Gastrocnemius medialis (tissue), 4 donors: Measurements from ENCODE around the gene SIDT1. TPM values are rescaled to one million over a fixed set of nuclear protein-coding genes. Genes with fewer than 3 reads are reported as not detected.

Source experiments
- ATAC-seq, 2 donors: fragments of 150-250 bp; one replicate each; pipeline ENCODE4 v1.9.1; 2016
- DNase-seq, 2 donors: peaks; one replicate each; pipeline ENCODE4 v3.0.0-alpha.2; 2019
- H3K27ac ChIP-seq, 4 donors: fragments of 200-600 bp; sonication (generic); 1 replicate in 1 of 4; 2 replicates in 3 of 4; pipeline ENCODE4 v1.5.1; 2016 to 2018; ENCODE audit warnings: mild to moderate bottlenecking in 2 of 4, moderate library complexity in 1 of 4
- H3K27me3 ChIP-seq, 3 donors: fragments of 200-600 bp; sonication (generic) in 2 of 3; 1 replicate in 1 of 3; 2 replicates in 2 of 3; pipeline versions ENCODE4 v1.5.1 to v1.6.0; 2016 to 2019; ENCODE audit warnings: mild to moderate bottlenecking in 1 of 3, moderate library complexity in 1 of 3
- H3K36me3 ChIP-seq, 2 donors: fragments of 200-600 bp; sonication (generic) in 1 of 2; one replicate each; pipeline ENCODE4 v1.5.1; 2017 to 2018
- H3K4me1 ChIP-seq, 2 donors: fragments of 200-600 bp; sonication (generic) in 1 of 2; one replicate each; pipeline ENCODE4 v1.5.1; 2016 to 2017; ENCODE audit warnings: mild to moderate bottlenecking in 2 of 2
- H3K4me3 ChIP-seq, 4 donors: fragments of 200-600 bp; sonication (generic) in 3 of 4; 1 replicate in 1 of 4; 2 replicates in 3 of 4; pipeline ENCODE4 v1.5.1; 2016 to 2019; ENCODE audit warnings: mild to moderate bottlenecking in 2 of 4
- H3K9me3 ChIP-seq, 3 donors: fragments of 200-600 bp; sonication (generic) in 2 of 3; 1 replicate in 1 of 3; 2 replicates in 2 of 3; pipeline ENCODE4 v1.5.1; 2016 to 2019
- POLR2A ChIP-seq, 2 donors: fragments of 450-650 bp; IDR thresholded peaks; one replicate each; pipeline ENCODE4 v1.6.1; 2017; ENCODE audit warnings: antibody characterized with exemption in 2 of 2, mild to moderate bottlenecking in 2 of 2, moderate library complexity in 2 of 2
- in situ Hi-C, 4 donors: fragments of 200-750 bp; cut with MboI; loops; one replicate each; pipeline versions ENCODE4 v1.15.0 to v1.8.0; 2017; ENCODE audit warnings: low sequenced_read_pairs in 4 of 4
- intact Hi-C: fragments of 100-400 bp; cut with DNase I; formaldehyde crosslinking; loops from one replicate; pipeline ENCODE4 v1.15.1; 2023; ENCODE audit warnings: low total_unique reads
- total RNA-seq, 4 donors: library from RNA; depleted of rRNA; stranded (reverse); fragments of >200 nt; gene quantifications; one replicate each; pipeline versions ENCODE4 v1.1.0 to v1.2.3, GENCODE V29; 2016
- TF ChIP-seq, protein P1 (sequence below), 5 experiments: fragments of 450-650 bp in 3 of 5; fragments of 200-600 bp in 2 of 5; sonication (generic) in 2 of 5; IDR thresholded peaks in 4 of 5; conservative IDR thresholded peaks in 1 of 5; 1 replicate in 4 of 5; 2 replicates in 1 of 5; pipeline ENCODE4 v1.5.1; 2016 to 2019; ENCODE audit warnings: antibody characterized with exemption in 5 of 5, mild to moderate bottlenecking in 3 of 5, moderate library complexity in 3 of 5

The SIDT1 gene
- total RNA-seq, 4 donors from 2014 or later = 0.13 to 0.87 (median 0.19) TPM; not detected in 1

DNA sequence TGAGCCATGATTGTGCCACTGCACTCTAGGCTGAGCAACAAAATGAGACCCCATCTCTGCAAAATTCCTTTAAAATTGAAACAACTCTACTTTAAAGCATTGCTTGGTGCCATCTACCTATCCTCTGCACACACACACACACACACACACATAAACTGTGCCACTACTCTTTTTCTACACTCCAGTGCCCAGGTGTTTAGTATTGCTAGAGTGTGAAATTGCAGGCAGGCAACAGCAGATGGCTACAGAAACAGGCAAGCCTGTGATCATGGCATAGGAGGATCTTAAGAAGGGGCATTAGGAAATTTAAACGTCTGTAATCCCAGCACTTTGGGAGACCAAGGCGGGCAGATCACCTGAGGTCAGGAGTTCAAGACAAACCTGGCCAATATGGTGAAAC, 39.0 kb downstream of the SIDT1 start:
- intact Hi-C loops (no loop called here), in situ Hi-C loops (no loop called here)
- Histone ChIP-seq H3K36me3 (no peaks in the 10 kb centered on the region), H3K4me3 (no peak overlapping the region), H3K9me3 (no peaks in the 10 kb centered on the region), H3K27me3 (no peaks in the 10 kb centered on the region), H3K4me1 (no peaks in the 10 kb centered on the region), H3K27ac (no peak overlapping the region)
- TF ChIP-seq POLR2A (IDR thresholded peaks at IDR 0.05) = no peak
- TF ChIP-seq, protein P1, sequence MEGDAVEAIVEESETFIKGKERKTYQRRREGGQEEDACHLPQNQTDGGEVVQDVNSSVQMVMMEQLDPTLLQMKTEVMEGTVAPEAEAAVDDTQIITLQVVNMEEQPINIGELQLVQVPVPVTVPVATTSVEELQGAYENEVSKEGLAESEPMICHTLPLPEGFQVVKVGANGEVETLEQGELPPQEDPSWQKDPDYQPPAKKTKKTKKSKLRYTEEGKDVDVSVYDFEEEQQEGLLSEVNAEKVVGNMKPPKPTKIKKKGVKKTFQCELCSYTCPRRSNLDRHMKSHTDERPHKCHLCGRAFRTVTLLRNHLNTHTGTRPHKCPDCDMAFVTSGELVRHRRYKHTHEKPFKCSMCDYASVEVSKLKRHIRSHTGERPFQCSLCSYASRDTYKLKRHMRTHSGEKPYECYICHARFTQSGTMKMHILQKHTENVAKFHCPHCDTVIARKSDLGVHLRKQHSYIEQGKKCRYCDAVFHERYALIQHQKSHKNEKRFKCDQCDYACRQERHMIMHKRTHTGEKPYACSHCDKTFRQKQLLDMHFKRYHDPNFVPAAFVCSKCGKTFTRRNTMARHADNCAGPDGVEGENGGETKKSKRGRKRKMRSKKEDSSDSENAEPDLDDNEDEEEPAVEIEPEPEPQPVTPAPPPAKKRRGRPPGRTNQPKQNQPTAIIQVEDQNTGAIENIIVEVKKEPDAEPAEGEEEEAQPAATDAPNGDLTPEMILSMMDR (IDR thresholded peaks at IDR 0.05 in 4 of 5, conservative IDR thresholded peaks at IDR 0.05 in 1 of 5) = no peak
- no peak for DNase-seq
- no peak for ATAC-seq

DNA sequence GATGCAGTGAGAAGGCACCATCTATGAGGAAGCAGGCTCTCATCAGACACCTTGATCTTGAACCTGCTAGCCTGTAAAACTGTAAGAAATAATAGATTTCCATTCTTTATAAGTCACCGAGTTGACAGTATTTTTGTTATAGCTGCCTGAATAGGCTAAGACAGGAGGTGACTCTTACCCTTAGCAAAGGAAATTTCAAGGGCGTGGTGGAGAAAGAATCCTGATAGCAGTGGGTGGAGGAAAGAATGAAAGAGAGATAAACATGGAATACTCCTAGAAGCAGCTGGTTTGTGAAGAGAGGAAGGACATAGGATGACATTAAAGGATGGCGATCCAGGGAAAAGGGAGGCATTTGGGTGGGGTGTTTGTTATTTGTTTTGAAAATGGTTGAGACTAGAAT, 41.4 kb downstream of the SIDT1 start:
- intact Hi-C loops (no loop called here), in situ Hi-C loops (no loop called here)
- TF ChIP-seq POLR2A (IDR thresholded peaks at IDR 0.05) = no peak
- TF ChIP-seq, protein P1 (IDR thresholded peaks at IDR 0.05 in 4 of 5, conservative IDR thresholded peaks at IDR 0.05 in 1 of 5) = no peak

DNA sequence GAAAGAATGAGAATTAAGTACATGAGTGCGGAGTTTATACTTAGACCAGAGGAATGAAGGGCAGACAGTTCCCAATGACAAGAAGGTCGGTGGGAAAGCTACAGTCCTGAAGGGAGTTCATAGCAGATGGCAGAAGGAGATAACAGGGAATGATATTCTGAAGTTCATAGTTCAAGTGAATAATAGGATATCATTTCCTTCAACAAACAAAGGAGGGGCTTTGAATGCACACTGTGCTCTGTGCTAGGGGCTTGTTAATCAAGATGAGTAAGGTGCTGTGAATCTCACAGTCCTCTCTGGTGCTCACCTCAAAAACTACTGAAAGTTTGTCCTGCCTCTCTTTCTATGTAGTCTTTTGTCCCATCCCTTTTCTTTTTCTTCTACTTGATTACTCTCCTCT, 41.9 kb downstream of the SIDT1 start:
- Histone ChIP-seq H3K4me3 (no peak overlapping the region), H3K36me3 (no peaks in the 10 kb centered on the region), H3K4me1 (no peaks in the 10 kb centered on the region), H3K27ac (no peak overlapping the region), H3K9me3 (no peaks in the 10 kb centered on the region), H3K27me3 (no peaks in the 10 kb centered on the region)
- ATAC-seq (no peak), DNase-seq (no peak)
- in situ Hi-C loops = no loop called here
- TF ChIP-seq, protein P1 (IDR thresholded peaks at IDR 0.05 in 4 of 5, conservative IDR thresholded peaks at IDR 0.05 in 1 of 5) = no peak
- no peak for TF ChIP-seq POLR2A (IDR thresholded peaks at IDR 0.05)
- intact Hi-C loops = no loop called here

More for the DNA sequence above, 41.4 kb downstream of the SIDT1 start:
- no peak overlapping the region for H3K4me3 ChIP-seq
- H3K27me3 ChIP-seq = no peaks in the 10 kb centered on the region
- H3K36me3 ChIP-seq = no peaks in the 10 kb centered on the region
- no peaks in the 10 kb centered on the region for H3K9me3 ChIP-seq
- no peaks in the 10 kb centered on the region for H3K4me1 ChIP-seq
- H3K27ac ChIP-seq = no peak overlapping the region
- no peak for ATAC-seq
- DNase-seq = no peak

DNA sequence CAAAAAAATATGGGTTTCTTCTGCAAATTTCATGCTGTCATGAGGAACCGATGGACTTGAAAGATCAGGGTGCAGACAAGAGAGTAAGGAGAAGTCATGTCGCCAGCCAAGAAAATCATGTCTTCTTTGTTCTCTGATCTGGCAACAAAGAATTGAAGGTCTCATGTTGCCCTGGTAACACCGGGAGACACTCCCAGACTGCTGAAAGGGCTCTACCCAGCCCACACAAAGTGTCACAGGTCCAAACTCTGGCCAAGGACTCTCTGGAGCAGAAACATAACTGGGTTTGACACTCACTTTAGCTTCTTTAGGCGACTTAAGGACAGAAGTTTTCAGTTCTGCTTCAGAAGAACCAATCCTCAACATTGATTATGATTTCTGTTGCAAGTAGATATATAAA, 42.9 kb downstream of the SIDT1 start:
- intact Hi-C loops (no loop called here), in situ Hi-C loops (no loop called here)
- no peak overlapping the region for H3K27ac ChIP-seq
- ATAC-seq = no peak
- TF ChIP-seq POLR2A (IDR thresholded peaks at IDR 0.05) = no peak
- TF ChIP-seq, protein P1 (IDR thresholded peaks at IDR 0.05 in 4 of 5, conservative IDR thresholded peaks at IDR 0.05 in 1 of 5) = no peak
- no peaks in the 10 kb centered on the region for H3K36me3 ChIP-seq
- H3K9me3 ChIP-seq = no peaks in the 10 kb centered on the region
- H3K4me3 ChIP-seq = no peak overlapping the region
- no peaks in the 10 kb centered on the region for H3K4me1 ChIP-seq
- no peaks in the 10 kb centered on the region for H3K27me3 ChIP-seq
- no peak for DNase-seq

DNA sequence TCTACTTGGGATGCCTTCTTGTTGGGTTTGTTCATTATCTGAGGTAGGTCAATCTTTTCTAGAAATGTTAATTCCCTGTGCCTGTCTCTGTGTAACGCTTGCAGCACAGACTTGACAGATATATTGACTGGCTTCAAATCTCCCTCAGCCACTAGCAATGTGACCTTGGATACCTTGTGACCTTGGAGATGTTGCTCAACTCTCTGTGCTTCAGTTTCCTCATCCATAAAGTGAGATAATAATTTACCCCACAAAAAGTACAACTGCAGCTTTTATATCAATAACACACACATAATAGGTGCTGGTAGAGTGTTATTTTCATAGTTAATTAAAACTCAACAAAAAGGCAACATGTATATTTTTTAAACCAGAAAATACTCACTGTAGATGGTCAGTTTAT, 52.9 kb downstream of the SIDT1 start:
- Histone ChIP-seq H3K9me3 (no peaks in the 10 kb centered on the region), H3K4me3 (no peak overlapping the region), H3K27me3 (no peaks in the 10 kb centered on the region), H3K4me1 (no peaks in the 10 kb centered on the region), H3K27ac (no peak overlapping the region), H3K36me3 (no peaks in the 10 kb centered on the region)
- DNase-seq (no peak), ATAC-seq (no peak)
- intact Hi-C loops = no loop called here
- in situ Hi-C loops = no loop called here
- no peak for TF ChIP-seq POLR2A (IDR thresholded peaks at IDR 0.05)
- TF ChIP-seq, protein P1 (IDR thresholded peaks at IDR 0.05 in 4 of 5, conservative IDR thresholded peaks at IDR 0.05 in 1 of 5) = no peak
